HCEC 1CT (cell line): ENCODE measurements around the gene SAP30BP.

ENCODE experiments used
- DNase-seq: peaks from one replicate; pipeline ENCODE4 v3.0.0-alpha.2; 2017

The SAP30BP gene

GRCh38 chr17:75722542-75723095 is 55.5 kb downstream of the SAP30BP start:
- DNase-seq = no peak

GRCh38 chr17:75723171-75723930 is 56.2 kb downstream of the SAP30BP start:
- DNase-seq = no peak

- DNase-seq = no peak
Observed at GRCh38 chr17:75724016-75725003, 57.2 kb downstream of the SAP30BP start.

GRCh38 chr17:75725504-75725903 is 58.4 kb downstream of the SAP30BP start:
- DNase-seq = no peak

- DNase-seq = no peak
Observed at GRCh38 chr17:75727391-75727790, 60.3 kb downstream of the SAP30BP start.

GRCh38 chr17:75729351-75729750 is 62.2 kb downstream of the SAP30BP start:
- no peak for DNase-seq

- no peak for DNase-seq
Observed at GRCh38 chr17:75730065-75730464, 62.9 kb downstream of the SAP30BP start.

GRCh38 chr17:75731086-75731715 is 64.1 kb downstream of the SAP30BP start:
- DNase-seq = no peak

GRCh38 chr17:75731716-75732498 is 64.8 kb downstream of the SAP30BP start:
- DNase-seq = no peak

- no peak for DNase-seq
Observed at GRCh38 chr17:75733471-75733870, 66.3 kb downstream of the SAP30BP start.

- no peak for DNase-seq
Observed at GRCh38 chr17:75734674-75735294, 67.6 kb downstream of the SAP30BP start.

- no peak for DNase-seq
Observed at GRCh38 chr17:75736173-75736835, 69.2 kb downstream of the SAP30BP start.

- DNase-seq = no peak
Observed at GRCh38 chr17:75737133-75737962, 70.2 kb downstream of the SAP30BP start.

GRCh38 chr17:75738218-75738802 is 71.2 kb downstream of the SAP30BP start:
- DNase-seq = peak; percentile 17

GRCh38 chr17:75739174-75739573 is 72.0 kb downstream of the SAP30BP start:
- DNase-seq = no peak

GRCh38 chr17:75739801-75740200 is 72.7 kb downstream of the SAP30BP start:
- DNase-seq = no peak

GRCh38 chr17:75740215-75740614 is 73.1 kb downstream of the SAP30BP start:
- no peak for DNase-seq

GRCh38 chr17:75740631-75741077 is 73.5 kb downstream of the SAP30BP start:
- no peak for DNase-seq

- DNase-seq = no peak
Observed at GRCh38 chr17:75742337-75742736, 75.2 kb downstream of the SAP30BP start.
